ENCODE results near the gene DIAPH3.

DNA sequence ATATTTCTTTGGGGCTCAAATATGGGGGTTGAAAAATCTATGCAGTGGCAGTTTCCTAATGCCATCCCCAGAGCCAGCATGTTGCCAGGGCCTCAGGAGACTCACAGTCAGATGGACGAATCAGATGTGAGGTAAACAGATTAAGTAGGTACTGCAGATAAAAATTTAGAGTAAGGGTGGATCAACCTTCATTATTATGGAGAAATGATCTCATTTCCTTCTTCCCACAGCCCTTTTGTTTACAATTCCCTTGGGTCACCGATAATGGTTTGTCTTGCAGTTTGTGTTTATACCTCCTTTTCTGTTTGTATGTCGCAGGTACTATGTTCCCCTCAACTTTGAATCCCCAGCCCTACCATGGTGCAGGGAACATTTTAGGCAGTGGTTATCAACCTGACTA, 20.0 kb downstream of the DIAPH3 start:
- TF ChIP-seq EZH2 (IDR thresholded peaks at IDR 0.05; ENCODE audit: borderline replicate concordance, low read depth, low read length, poor library complexity, severe bottlenecking): no peak
- TF ChIP-seq, protein P1, sequence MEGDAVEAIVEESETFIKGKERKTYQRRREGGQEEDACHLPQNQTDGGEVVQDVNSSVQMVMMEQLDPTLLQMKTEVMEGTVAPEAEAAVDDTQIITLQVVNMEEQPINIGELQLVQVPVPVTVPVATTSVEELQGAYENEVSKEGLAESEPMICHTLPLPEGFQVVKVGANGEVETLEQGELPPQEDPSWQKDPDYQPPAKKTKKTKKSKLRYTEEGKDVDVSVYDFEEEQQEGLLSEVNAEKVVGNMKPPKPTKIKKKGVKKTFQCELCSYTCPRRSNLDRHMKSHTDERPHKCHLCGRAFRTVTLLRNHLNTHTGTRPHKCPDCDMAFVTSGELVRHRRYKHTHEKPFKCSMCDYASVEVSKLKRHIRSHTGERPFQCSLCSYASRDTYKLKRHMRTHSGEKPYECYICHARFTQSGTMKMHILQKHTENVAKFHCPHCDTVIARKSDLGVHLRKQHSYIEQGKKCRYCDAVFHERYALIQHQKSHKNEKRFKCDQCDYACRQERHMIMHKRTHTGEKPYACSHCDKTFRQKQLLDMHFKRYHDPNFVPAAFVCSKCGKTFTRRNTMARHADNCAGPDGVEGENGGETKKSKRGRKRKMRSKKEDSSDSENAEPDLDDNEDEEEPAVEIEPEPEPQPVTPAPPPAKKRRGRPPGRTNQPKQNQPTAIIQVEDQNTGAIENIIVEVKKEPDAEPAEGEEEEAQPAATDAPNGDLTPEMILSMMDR (conservative IDR thresholded peaks at IDR 0.05; ENCODE audit: low read depth, low read length): no peak

Data from A673 (cell line).